Karpas-422 (cell line): ENCODE results near the gene KIF9. TPM values are rescaled to one million over a fixed set of nuclear protein-coding genes. Genes with fewer than 3 reads are reported as not detected.
"Not testable (repeated sequence)": the region's sequence is repeated elsewhere in the genome, so short reads cannot be mapped to it uniquely, and the experiment has no call there.

Experiments used
- DNase-seq: peaks from one replicate; pipeline ENCODE4 v3.0.0-alpha.2; 2015
- H2AFZ ChIP-seq: fragments of 200-600 bp; sonication (generic); 2 replicates; pipeline ENCODE4 v1.6.1; 2014; ENCODE audit warnings: antibody characterized with exemption, low read length, mixed read lengths
- H3K27ac ChIP-seq: fragments of 200-600 bp; sonication (generic); 2 replicates; pipeline ENCODE4 v1.5.1; 2014; ENCODE audit warnings: mild to moderate bottlenecking, low read length, moderate library complexity
- H3K27me3 ChIP-seq: fragments of 200-600 bp; sonication (generic); 2 replicates; pipeline ENCODE4 v1.6.1; 2014; ENCODE audit warnings: low read length, mixed read lengths
- H3K36me3 ChIP-seq: fragments of 200-600 bp; sonication (generic); 2 replicates; pipeline ENCODE4 v1.6.1; 2014; ENCODE audit warnings: low read length, mixed read lengths; ENCODE audit not compliant: insufficient read depth
- H3K4me1 ChIP-seq: fragments of 200-600 bp; sonication (generic); 2 replicates; pipeline ENCODE4 v1.6.1; 2014; ENCODE audit warnings: mild to moderate bottlenecking, low read length, mixed read lengths
- H3K4me2 ChIP-seq: fragments of 200-600 bp; sonication (generic); 2 replicates; pipeline ENCODE4 v1.6.1; 2014; ENCODE audit warnings: low read length, low read depth, mild to moderate bottlenecking; ENCODE audit not compliant: poor library complexity, severe bottlenecking
- H3K4me3 ChIP-seq: fragments of 200-600 bp; sonication (generic); 2 replicates; pipeline ENCODE4 v1.5.1; 2014; ENCODE audit warnings: mild to moderate bottlenecking, antibody characterized with exemption, low read length, mixed read lengths
- H3K79me2 ChIP-seq: fragments of 200-600 bp; sonication (generic); 2 replicates; pipeline ENCODE4 v1.6.1; 2014; ENCODE audit warnings: mild to moderate bottlenecking, low read length, mixed read lengths
- H3K9ac ChIP-seq: fragments of 200-600 bp; sonication (generic); 2 replicates; pipeline ENCODE4 v1.6.0; 2014; ENCODE audit warnings: low read length
- H3K9me2 ChIP-seq: fragments of 200-600 bp; sonication (generic), shearing (Covaris generic); replicated peaks from 2 replicates; pipeline ENCODE4 v1.6.0; 2014; ENCODE audit warnings: mild to moderate bottlenecking, low read length, moderate library complexity; ENCODE audit not compliant: insufficient read depth
- H3K9me3 ChIP-seq: fragments of 300-700, 200-600 bp; sonication (generic); 2 replicates; pipeline ENCODE4 v1.6.1; 2014; ENCODE audit warnings: low read length, mixed read lengths
- H4K20me1 ChIP-seq: fragments of 200-600 bp; sonication (generic); 2 replicates; pipeline ENCODE4 v1.6.1; 2014; ENCODE audit warnings: mild to moderate bottlenecking, antibody characterized with exemption, low read length, low read depth; ENCODE audit not compliant: insufficient read depth
- total RNA-seq: library from RNA; depleted of rRNA; stranded (reverse); fragments of >200 nt; shearing (Covaris generic); gene quantifications from 2 replicates; pipeline ENCODE4 v1.2.3, GENCODE V29; 2014; ENCODE audit warnings: low replicate concordance

KIF9 gene
- total RNA-seq, 1 experiment from 2014 or later, result 8.3 TPM

GRCh38 chr3:47251689-47252088 lies 30.9 kb downstream of the KIF9 start:
- no peak overlapping the region for H3K27ac ChIP-seq
- H3K4me2 ChIP-seq, result no peak overlapping the region
- no peak overlapping the region for H3K4me3 ChIP-seq
- H4K20me1 ChIP-seq, result no peaks in the 10 kb centered on the region
- no peaks in the 10 kb centered on the region for H3K4me1 ChIP-seq
- H3K27me3 ChIP-seq, result no peaks in the 10 kb centered on the region
- no peaks in the 10 kb centered on the region for H3K79me2 ChIP-seq
- H2AFZ ChIP-seq, result no peak overlapping the region
- no peak overlapping the region for H3K9ac ChIP-seq
- H3K36me3 ChIP-seq, result no peaks in the 10 kb centered on the region
- no peak for DNase-seq
- no peaks in the 10 kb centered on the region for H3K9me3 ChIP-seq
- no peaks in the 10 kb centered on the region for H3K9me2 ChIP-seq

- H3K27me3 ChIP-seq, H3K9me2 ChIP-seq, H3K4me3 ChIP-seq, H2AFZ ChIP-seq, H3K79me2 ChIP-seq, H3K36me3 ChIP-seq, H3K4me1 ChIP-seq, DNase-seq, H3K9me3 ChIP-seq, H4K20me1 ChIP-seq, H3K27ac ChIP-seq, H3K4me2 ChIP-seq, H3K9ac ChIP-seq: not testable (repeated sequence)
Measured at GRCh38 chr3:47251085-47251484, 31.5 kb downstream of the KIF9 start.

GRCh38 chr3:47250309-47251060 lies 32.1 kb downstream of the KIF9 start:
- H3K4me2 ChIP-seq, result no peak overlapping the region
- H4K20me1 ChIP-seq, result no peaks in the 10 kb centered on the region
- H3K4me1 ChIP-seq, result no peaks in the 10 kb centered on the region
- no peak overlapping the region for H3K4me3 ChIP-seq
- no peak overlapping the region for H3K27ac ChIP-seq
- peak; percentile 71 for DNase-seq
- H2AFZ ChIP-seq, result no peak overlapping the region
- H3K79me2 ChIP-seq, result no peaks in the 10 kb centered on the region
- H3K36me3 ChIP-seq, result no peaks in the 10 kb centered on the region
- H3K9ac ChIP-seq, result no peak overlapping the region
- no peaks in the 10 kb centered on the region for H3K9me3 ChIP-seq
- H3K9me2 ChIP-seq, result no peaks in the 10 kb centered on the region
- H3K27me3 ChIP-seq, result no peaks in the 10 kb centered on the region

DNA sequence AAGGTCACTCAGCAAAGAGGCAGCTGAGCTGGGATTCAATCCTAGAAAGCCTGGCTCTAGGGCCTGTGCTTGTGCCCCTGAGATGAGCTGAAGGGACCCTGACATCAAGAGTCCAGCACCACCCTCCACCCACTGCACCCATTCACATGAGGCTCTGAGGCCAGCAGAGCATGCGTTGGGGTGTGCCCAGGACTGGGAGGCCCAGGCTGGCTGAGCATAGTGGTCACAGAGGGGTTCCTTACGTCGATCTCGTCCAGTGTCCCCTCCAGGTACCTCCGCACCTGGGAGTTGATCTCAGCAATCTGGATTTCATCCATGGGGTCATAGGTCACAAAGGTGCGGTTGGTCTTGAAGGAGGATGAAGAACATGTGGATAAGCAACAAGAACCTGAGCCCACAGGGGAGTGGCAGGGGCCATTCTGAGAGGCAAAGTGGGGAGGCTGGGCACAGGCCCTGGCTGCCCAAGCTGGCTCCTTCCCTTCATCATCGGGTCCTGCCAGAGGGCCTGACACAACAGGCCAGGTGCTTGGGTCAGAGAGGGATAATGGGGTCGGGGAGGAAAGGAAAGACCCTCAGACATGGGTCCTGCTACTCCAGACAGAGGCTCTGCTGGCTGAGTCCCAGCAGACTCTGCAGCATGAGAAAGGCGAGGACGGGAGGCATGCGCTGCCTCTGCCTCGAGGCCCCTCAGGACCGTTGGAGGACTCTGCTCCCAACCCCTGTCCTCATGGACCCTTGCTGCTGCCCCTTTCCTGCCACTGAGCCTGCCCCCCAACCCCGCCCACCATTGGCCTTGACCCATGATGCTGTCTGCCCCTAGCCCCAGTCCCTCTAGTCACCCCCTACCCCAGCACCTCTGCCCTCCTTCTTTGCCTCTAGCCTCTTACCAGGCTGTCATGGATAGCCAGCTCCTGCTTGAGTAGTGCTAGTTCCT lies 35.2 kb downstream of the KIF9 start:
- Histone ChIP-seq H3K4me2 (no peak overlapping the region), H3K27me3 (no peaks in the 10 kb centered on the region), H2AFZ (no peak overlapping the region), H3K9ac (no peak overlapping the region), H3K9me2 (no peaks in the 10 kb centered on the region), H4K20me1 (no peaks in the 10 kb centered on the region), H3K27ac (no peak overlapping the region), H3K4me3 (no peak overlapping the region), H3K36me3 (no peaks in the 10 kb centered on the region), H3K9me3 (no peaks in the 10 kb centered on the region), H3K79me2 (no peaks in the 10 kb centered on the region), H3K4me1 (no peaks in the 10 kb centered on the region)
- no peak for DNase-seq

- Histone ChIP-seq H3K9me3 (no peaks in the 10 kb centered on the region), H3K4me3 (no peak overlapping the region), H3K9ac (no peak overlapping the region), H4K20me1 (no peaks in the 10 kb centered on the region), H3K27ac (no peak overlapping the region), H3K4me2 (no peak overlapping the region), H3K27me3 (no peaks in the 10 kb centered on the region), H3K79me2 (no peaks in the 10 kb centered on the region), H3K36me3 (no peaks in the 10 kb centered on the region), H2AFZ (no peak overlapping the region), H3K4me1 (no peaks in the 10 kb centered on the region), H3K9me2 (no peaks in the 10 kb centered on the region)
- no peak for DNase-seq
Measured at GRCh38 chr3:47245271-47245670, 37.3 kb downstream of the KIF9 start.

DNA sequence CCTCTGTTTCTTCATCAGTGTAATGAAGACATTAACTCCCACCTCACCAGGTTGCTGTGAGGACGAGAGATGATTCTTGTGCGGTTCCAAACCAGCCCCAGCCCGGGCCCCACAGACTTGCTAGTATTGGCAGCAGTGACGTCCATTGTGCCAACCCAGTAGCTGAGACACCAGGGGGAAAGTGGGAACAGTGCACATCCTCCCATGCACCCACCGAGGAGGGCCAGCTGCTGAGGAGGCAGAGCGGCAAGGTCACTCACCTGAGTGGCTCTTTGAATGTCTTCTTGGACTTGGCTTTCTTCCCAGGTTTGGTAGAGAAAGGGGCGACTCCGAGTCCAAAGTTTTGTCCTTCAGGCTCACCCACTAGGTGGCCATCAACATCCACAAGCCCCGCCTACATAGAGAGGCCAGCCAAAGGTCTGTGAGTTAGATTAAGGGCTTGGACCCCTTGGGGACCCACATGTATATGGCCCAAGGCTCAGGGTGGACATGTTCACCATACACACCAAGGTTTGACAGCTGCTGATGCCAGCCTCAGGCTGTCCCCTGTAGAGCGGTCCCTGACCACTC lies 38.0 kb downstream of the KIF9 start:
- Histone ChIP-seq H2AFZ (no peak overlapping the region), H3K9me3 (no peaks in the 10 kb centered on the region), H3K9me2 (no peaks in the 10 kb centered on the region), H3K9ac (no peak overlapping the region), H3K79me2 (no peaks in the 10 kb centered on the region), H3K36me3 (no peaks in the 10 kb centered on the region), H3K4me1 (no peaks in the 10 kb centered on the region), H3K4me2 (no peak overlapping the region), H3K27ac (no peak overlapping the region), H3K27me3 (no peaks in the 10 kb centered on the region), H4K20me1 (no peaks in the 10 kb centered on the region), H3K4me3 (no peak overlapping the region)
- DNase-seq, result no peak

- Histone ChIP-seq H3K9me2 (no peaks in the 10 kb centered on the region), H2AFZ (no peak overlapping the region), H3K4me3 (no peak overlapping the region), H3K4me2 (no peak overlapping the region), H4K20me1 (no peaks in the 10 kb centered on the region), H3K4me1 (no peaks in the 10 kb centered on the region), H3K9me3 (no peaks in the 10 kb centered on the region), H3K36me3 (no peaks in the 10 kb centered on the region), H3K79me2 (no peaks in the 10 kb centered on the region), H3K9ac (no peak overlapping the region), H3K27ac (no peak overlapping the region), H3K27me3 (no peaks in the 10 kb centered on the region)
- no peak for DNase-seq
Measured at GRCh38 chr3:47243419-47244147, 39.0 kb downstream of the KIF9 start.

- Histone ChIP-seq H3K9me2 (no peaks in the 10 kb centered on the region), H3K4me1 (no peaks in the 10 kb centered on the region), H3K36me3 (no peaks in the 10 kb centered on the region), H3K79me2 (no peaks in the 10 kb centered on the region), H3K27ac (no peak overlapping the region), H4K20me1 (no peaks in the 10 kb centered on the region), H3K27me3 (no peaks in the 10 kb centered on the region), H2AFZ (no peak overlapping the region), H3K9ac (no peak overlapping the region), H3K4me3 (no peak overlapping the region), H3K4me2 (no peak overlapping the region), H3K9me3 (no peaks in the 10 kb centered on the region)
- no peak for DNase-seq
Measured at GRCh38 chr3:47239929-47240328, 42.7 kb downstream of the KIF9 start.
